MM.1S (cell line): ENCODE measurements around the gene LRMDA.

ENCODE experiments used
- DNase-seq: peaks from one replicate; pipeline ENCODE4 v3.0.0-alpha.2; 2015
- H2AFZ ChIP-seq: fragments of 300-600 bp; sonication (generic); 2 replicates; pipeline ENCODE4 v1.6.0; 2016; ENCODE audit warnings: antibody characterized with exemption, low read length
- H3F3A ChIP-seq: fragments of 300-600 bp; sonication (generic); 2 replicates; pipeline ENCODE4 v1.6.1; 2016; ENCODE audit warnings: mild to moderate bottlenecking, antibody characterized with exemption, low read length, moderate library complexity, mixed read lengths; ENCODE audit not compliant: insufficient read depth
- H3K27ac ChIP-seq: fragments of 300-600 bp; sonication (generic); 2 replicates; pipeline ENCODE4 v1.5.1; 2016; ENCODE audit warnings: mild to moderate bottlenecking, low read length
- H3K27me3 ChIP-seq: fragments of 300-600 bp; sonication (generic); replicated peaks from 2 replicates; pipeline ENCODE4 v1.6.0; 2016; ENCODE audit warnings: low read length; ENCODE audit not compliant: insufficient read depth
- H3K36me3 ChIP-seq: fragments of 300-600 bp; sonication (generic); replicated peaks from 2 replicates; pipeline ENCODE4 v1.6.1; 2016; ENCODE audit warnings: mild to moderate bottlenecking, low read length, mixed read lengths; ENCODE audit not compliant: insufficient read depth
- H3K4me1 ChIP-seq: fragments of 300-600 bp; sonication (generic); 2 replicates; pipeline ENCODE4 v1.6.1; 2016; ENCODE audit warnings: low read length, mixed read lengths
- H3K4me2 ChIP-seq: fragments of 300-600 bp; sonication (generic); 2 replicates; pipeline ENCODE4 v1.6.0; 2016; ENCODE audit warnings: low read depth, low read length
- H3K4me3 ChIP-seq: fragments of 300-600 bp; sonication (generic); 2 replicates; pipeline ENCODE4 v1.5.1; 2016; ENCODE audit warnings: low read length, mixed read lengths
- H3K79me2 ChIP-seq: fragments of 300-600 bp; sonication (generic); 2 replicates; pipeline ENCODE4 v1.6.1; 2016; ENCODE audit warnings: mixed run types, low read length, mixed read lengths
- H3K9ac ChIP-seq: fragments of 300-600 bp; sonication (generic); 2 replicates; pipeline ENCODE4 v1.6.1; 2016; ENCODE audit warnings: low read length, mixed read lengths
- H3K9me2 ChIP-seq: fragments of 300-600 bp; sonication (generic); replicated peaks from 2 replicates; pipeline ENCODE4 v1.6.1; 2016; ENCODE audit warnings: mild to moderate bottlenecking, low read length, mixed read lengths; ENCODE audit not compliant: insufficient read depth
- H3K9me3 ChIP-seq: fragments of 300-600 bp; sonication (generic); replicated peaks from 2 replicates; pipeline ENCODE4 v1.6.1; 2016; ENCODE audit warnings: mild to moderate bottlenecking, low read length, mixed read lengths; ENCODE audit not compliant: insufficient read depth
- H4K20me1 ChIP-seq: fragments of 300-600 bp; sonication (generic); 2 replicates; pipeline ENCODE4 v1.6.1; 2016; ENCODE audit warnings: mild to moderate bottlenecking, low read length, moderate library complexity, mixed read lengths; ENCODE audit not compliant: insufficient read depth
- EZH2 ChIP-seq: fragments of 300-600 bp; sonication (generic); optimal IDR thresholded peaks from 2 replicates; pipeline ENCODE3; 2017; ENCODE audit warnings: low read depth, mild to moderate bottlenecking, antibody characterized with exemption, low read length, mixed read lengths
- EZH2phosphoT487 ChIP-seq: fragments of 300-600 bp; sonication (generic); IDR thresholded peaks from 2 replicates; pipeline ENCODE4 v1.6.1; 2018; ENCODE audit warnings: antibody characterized with exemption, low read length
- TF ChIP-seq, protein P1 (sequence below): fragments of 300-600 bp; sonication (generic); IDR thresholded peaks from 2 replicates; pipeline ENCODE4 v1.5.1; 2016; ENCODE audit warnings: antibody characterized with exemption, low read length, mixed read lengths

The LRMDA gene

GRCh38 chr10:76009531-76009930 is 578.1 kb downstream of the LRMDA start:
- Histone ChIP-seq H3K4me1 (no peaks in the 10 kb centered on the region), H3K4me3 (no peak overlapping the region), H3K9me3 (no peaks in the 10 kb centered on the region), H4K20me1 (no peaks in the 10 kb centered on the region), H3K4me2 (no peak overlapping the region), H3K9me2 (no peaks in the 10 kb centered on the region), H3K27ac (no peak overlapping the region), H3K36me3 (no peaks in the 10 kb centered on the region), H3K9ac (no peak overlapping the region), H3F3A (no peaks in the 10 kb centered on the region), H2AFZ (no peak overlapping the region), H3K79me2 (no peaks in the 10 kb centered on the region), H3K27me3 (no peaks in the 10 kb centered on the region)
- TF ChIP-seq EZH2phosphoT487 (no peak), EZH2 (no peak)
- TF ChIP-seq, protein P1, sequence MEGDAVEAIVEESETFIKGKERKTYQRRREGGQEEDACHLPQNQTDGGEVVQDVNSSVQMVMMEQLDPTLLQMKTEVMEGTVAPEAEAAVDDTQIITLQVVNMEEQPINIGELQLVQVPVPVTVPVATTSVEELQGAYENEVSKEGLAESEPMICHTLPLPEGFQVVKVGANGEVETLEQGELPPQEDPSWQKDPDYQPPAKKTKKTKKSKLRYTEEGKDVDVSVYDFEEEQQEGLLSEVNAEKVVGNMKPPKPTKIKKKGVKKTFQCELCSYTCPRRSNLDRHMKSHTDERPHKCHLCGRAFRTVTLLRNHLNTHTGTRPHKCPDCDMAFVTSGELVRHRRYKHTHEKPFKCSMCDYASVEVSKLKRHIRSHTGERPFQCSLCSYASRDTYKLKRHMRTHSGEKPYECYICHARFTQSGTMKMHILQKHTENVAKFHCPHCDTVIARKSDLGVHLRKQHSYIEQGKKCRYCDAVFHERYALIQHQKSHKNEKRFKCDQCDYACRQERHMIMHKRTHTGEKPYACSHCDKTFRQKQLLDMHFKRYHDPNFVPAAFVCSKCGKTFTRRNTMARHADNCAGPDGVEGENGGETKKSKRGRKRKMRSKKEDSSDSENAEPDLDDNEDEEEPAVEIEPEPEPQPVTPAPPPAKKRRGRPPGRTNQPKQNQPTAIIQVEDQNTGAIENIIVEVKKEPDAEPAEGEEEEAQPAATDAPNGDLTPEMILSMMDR, result no peak
- DNase-seq, result no peak

GRCh38 chr10:76010703-76011102 is 579.3 kb downstream of the LRMDA start:
- no peaks in the 10 kb centered on the region for H4K20me1 ChIP-seq
- H3K9ac ChIP-seq, result no peak overlapping the region
- no peaks in the 10 kb centered on the region for H3K27me3 ChIP-seq
- no peak overlapping the region for H2AFZ ChIP-seq
- H3K27ac ChIP-seq, result no peak overlapping the region
- H3F3A ChIP-seq, result no peaks in the 10 kb centered on the region
- H3K36me3 ChIP-seq, result no peaks in the 10 kb centered on the region
- H3K9me3 ChIP-seq, result no peaks in the 10 kb centered on the region
- H3K79me2 ChIP-seq, result no peaks in the 10 kb centered on the region
- no peaks in the 10 kb centered on the region for H3K9me2 ChIP-seq
- no peak for DNase-seq
- no peak overlapping the region for H3K4me2 ChIP-seq
- no peak overlapping the region for H3K4me3 ChIP-seq
- no peak for TF ChIP-seq EZH2
- TF ChIP-seq EZH2phosphoT487, result no peak
- TF ChIP-seq, protein P1, result no peak
- no peaks in the 10 kb centered on the region for H3K4me1 ChIP-seq

GRCh38 chr10:76012716-76013327 is 581.4 kb downstream of the LRMDA start:
- no peak overlapping the region for H3K4me2 ChIP-seq
- no peaks in the 10 kb centered on the region for H3F3A ChIP-seq
- no peak overlapping the region for H2AFZ ChIP-seq
- no peak overlapping the region for H3K27ac ChIP-seq
- no peak overlapping the region for H3K4me3 ChIP-seq
- no peaks in the 10 kb centered on the region for H3K9me3 ChIP-seq
- no peaks in the 10 kb centered on the region for H4K20me1 ChIP-seq
- H3K4me1 ChIP-seq, result no peaks in the 10 kb centered on the region
- no peaks in the 10 kb centered on the region for H3K79me2 ChIP-seq
- no peak overlapping the region for H3K9ac ChIP-seq
- no peaks in the 10 kb centered on the region for H3K36me3 ChIP-seq
- DNase-seq, result no peak
- no peaks in the 10 kb centered on the region for H3K27me3 ChIP-seq
- TF ChIP-seq EZH2phosphoT487 (no peak), EZH2 (no peak)
- TF ChIP-seq, protein P1, result no peak
- H3K9me2 ChIP-seq, result no peaks in the 10 kb centered on the region
